ENCODE measurements around the gene PARD3.

Gene PARD3

GRCh38 chr10:34480345-34480744 is 334.8 kb downstream of the PARD3 start:
- no peak overlapping the region for H3K4me3 ChIP-seq (replicated peaks in 1 of 2; ENCODE audit: low read depth in 2 of 2, low read length in 2 of 2)
- TF ChIP-seq CTCF (IDR thresholded peaks at IDR 0.05; ENCODE audit: low read depth, low read length) = no peak
- no peak for DNase-seq (ENCODE audit: low read depth in 2 of 2)

GRCh38 chr10:34479520-34480179 is 335.4 kb downstream of the PARD3 start:
- DNase-seq (ENCODE audit: low read depth in 2 of 2) = no peak
- TF ChIP-seq CTCF (IDR thresholded peaks at IDR 0.05; ENCODE audit: low read depth, low read length) = no peak
- no peak overlapping the region for H3K4me3 ChIP-seq (replicated peaks in 1 of 2; ENCODE audit: low read depth in 2 of 2, low read length in 2 of 2)

- H3K4me3 ChIP-seq (replicated peaks in 1 of 2; ENCODE audit: low read depth in 2 of 2, low read length in 2 of 2) = no peak overlapping the region
- TF ChIP-seq CTCF (IDR thresholded peaks at IDR 0.05; ENCODE audit: low read depth, low read length) = no peak
- DNase-seq (ENCODE audit: low read depth in 2 of 2) = no peak
Observed at GRCh38 chr10:34477249-34477648, 337.8 kb downstream of the PARD3 start.

GRCh38 chr10:34476608-34477007 is 338.5 kb downstream of the PARD3 start:
- H3K4me3 ChIP-seq (replicated peaks in 1 of 2; ENCODE audit: low read depth in 2 of 2, low read length in 2 of 2) = no peak overlapping the region
- DNase-seq (ENCODE audit: low read depth in 2 of 2) = no peak
- TF ChIP-seq CTCF (IDR thresholded peaks at IDR 0.05; ENCODE audit: low read depth, low read length) = no peak

- no peak for DNase-seq (ENCODE audit: low read depth in 2 of 2)
- TF ChIP-seq CTCF (IDR thresholded peaks at IDR 0.05; ENCODE audit: low read depth, low read length) = no peak
Observed at GRCh38 chr10:34475786-34476185, 339.3 kb downstream of the PARD3 start.

GRCh38 chr10:34475274-34475646 is 339.8 kb downstream of the PARD3 start:
- H3K4me3 ChIP-seq (replicated peaks in 1 of 2; ENCODE audit: low read depth in 2 of 2, low read length in 2 of 2) = no peak overlapping the region
- no peak for TF ChIP-seq CTCF (IDR thresholded peaks at IDR 0.05; ENCODE audit: low read depth, low read length)
- no peak for DNase-seq (ENCODE audit: low read depth in 2 of 2)

More at GRCh38 chr10:34475786-34476185, 339.3 kb downstream of the PARD3 start:
- H3K4me3 ChIP-seq (replicated peaks in 1 of 2; ENCODE audit: low read depth in 2 of 2, low read length in 2 of 2) = no peak overlapping the region
